ENCODE measurements around the gene RGS14. TPM values are rescaled to one million over a fixed set of nuclear protein-coding genes. Genes with fewer than 3 reads are reported as not detected.
"Not testable (repeated sequence)": the region's sequence is repeated elsewhere in the genome, so short reads cannot be mapped to it uniquely, and the experiment has no call there.

The RGS14 gene
- total RNA-seq, 1 donor from 2014 or later = 46.3 TPM

- DNase-seq (ENCODE audit: low spot score) = no peak
These were observed 8.3 kb downstream of the RGS14 start for GRCh38 chr5:177365845-177366527.

DNA sequence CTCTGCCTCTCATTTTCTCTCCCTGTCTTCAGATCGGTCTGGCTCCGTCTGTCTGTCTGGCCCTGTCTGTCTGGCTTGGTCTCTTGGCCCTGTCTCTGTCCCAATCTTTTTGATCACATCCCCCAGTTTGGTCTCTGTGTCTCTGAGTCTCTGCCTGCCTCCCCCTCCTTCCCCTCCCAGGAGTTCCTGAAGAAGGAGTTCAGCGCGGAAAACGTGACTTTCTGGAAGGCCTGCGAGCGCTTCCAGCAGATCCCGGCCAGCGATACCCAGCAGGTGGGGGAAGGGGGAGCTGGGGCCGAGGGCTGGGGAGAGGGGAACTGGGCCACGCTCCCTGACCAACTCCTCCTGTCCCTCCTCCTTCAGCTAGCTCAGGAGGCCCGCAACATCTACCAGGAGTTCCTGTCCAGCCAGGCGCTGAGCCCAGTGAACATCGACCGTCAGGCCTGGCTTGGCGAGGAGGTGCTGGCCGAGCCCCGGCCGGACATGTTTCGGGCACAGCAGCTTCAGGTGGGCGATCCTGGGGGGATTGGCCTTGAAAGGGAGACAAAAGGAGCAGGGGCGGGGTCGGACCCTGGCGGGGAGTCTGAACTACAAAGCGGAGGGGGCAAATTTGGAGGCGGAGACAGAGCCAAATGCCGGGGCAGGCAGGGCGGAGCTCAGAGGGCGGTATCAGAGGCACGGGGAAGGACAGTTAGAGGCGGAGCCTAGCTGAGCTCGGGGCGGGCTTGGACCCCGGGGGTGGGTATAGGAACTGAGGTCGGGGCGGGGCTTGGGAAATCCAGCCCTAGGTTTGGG lies 9.0 kb downstream of the RGS14 start:
- DNase-seq (ENCODE audit: low spot score) = peak; percentile 92

GRCh38 chr5:177367323-177367848 lies 9.7 kb downstream of the RGS14 start:
- DNase-seq (ENCODE audit: low spot score) = no peak

GRCh38 chr5:177367981-177368868 lies 10.5 kb downstream of the RGS14 start:
- DNase-seq (ENCODE audit: low spot score) = no peak

DNA sequence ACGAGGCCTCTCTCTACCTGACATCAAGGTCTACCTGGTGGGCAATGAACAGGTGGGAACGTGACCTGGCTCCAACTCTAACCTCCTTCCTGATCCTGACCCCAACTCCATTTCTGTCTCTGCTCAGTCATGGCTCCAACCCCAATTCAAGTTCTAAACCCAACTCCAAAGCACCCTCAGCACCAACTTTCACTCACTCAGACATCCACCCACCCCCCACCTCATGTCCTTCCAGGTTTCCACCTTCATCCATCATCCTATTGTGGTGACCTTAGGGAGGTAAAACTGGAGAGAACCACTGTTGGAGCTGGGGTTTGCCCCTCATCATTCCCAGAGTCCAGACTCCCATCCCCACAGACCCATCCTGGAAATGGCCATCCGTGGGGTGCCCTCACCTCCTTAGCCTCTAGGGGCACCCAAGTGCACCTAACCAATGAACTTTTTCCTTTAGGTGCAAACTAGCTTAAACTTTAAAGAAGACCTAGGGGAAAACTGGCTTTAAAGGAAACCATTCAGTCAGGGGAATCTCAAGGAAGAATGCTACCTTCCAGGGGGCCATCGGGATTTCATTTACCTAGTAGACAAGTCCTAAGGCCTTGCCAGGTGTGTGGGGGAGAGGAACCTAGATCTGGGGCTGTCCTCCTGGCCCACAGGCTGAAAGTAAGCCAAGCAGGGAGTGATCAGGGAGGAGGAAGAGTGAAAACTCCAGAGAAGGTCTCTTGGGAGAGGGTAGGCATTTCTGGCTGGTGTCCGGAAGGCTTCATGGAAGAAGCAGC lies 11.3 kb downstream of the RGS14 start:
- DNase-seq (ENCODE audit: low spot score) = no peak

DNA sequence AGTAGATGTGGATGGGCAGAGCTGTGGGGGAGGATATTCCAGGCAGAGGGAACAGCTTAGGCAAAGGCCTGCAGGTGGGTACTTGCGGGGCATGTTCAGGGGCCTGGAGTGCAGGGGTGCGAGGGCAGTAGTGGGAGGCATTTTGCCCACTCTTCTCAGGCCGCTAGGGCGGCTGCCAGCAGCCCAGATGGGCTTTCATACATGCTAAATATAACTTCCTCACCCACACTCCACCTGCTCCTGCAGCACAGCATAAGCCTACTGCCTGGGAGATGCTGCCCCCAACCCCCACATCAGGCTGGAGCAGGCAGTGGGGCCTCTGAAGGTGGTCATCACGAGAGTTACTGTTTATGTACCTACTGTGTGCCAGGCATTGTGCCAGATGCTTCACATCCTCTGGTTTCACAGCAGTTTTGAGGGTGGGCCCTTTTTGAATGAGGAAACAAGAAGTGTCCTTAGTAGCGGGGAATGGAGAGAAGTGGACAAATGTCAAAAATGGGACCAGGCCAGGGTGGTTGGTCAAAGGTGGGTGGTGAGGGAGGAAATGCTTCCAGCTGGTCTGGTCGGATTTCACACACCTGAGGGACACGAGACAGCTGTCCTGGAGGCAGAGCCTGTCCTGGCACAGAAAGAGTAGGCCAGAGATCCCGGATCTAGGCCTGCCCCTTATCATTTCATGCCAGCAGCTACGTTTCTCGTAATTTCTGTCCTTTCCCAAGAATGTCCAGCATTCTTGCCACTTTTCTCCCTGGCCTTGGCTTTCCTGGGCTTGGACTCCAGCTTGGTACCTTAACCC lies 12.1 kb downstream of the RGS14 start:
- DNase-seq (ENCODE audit: low spot score) = no peak

DNA sequence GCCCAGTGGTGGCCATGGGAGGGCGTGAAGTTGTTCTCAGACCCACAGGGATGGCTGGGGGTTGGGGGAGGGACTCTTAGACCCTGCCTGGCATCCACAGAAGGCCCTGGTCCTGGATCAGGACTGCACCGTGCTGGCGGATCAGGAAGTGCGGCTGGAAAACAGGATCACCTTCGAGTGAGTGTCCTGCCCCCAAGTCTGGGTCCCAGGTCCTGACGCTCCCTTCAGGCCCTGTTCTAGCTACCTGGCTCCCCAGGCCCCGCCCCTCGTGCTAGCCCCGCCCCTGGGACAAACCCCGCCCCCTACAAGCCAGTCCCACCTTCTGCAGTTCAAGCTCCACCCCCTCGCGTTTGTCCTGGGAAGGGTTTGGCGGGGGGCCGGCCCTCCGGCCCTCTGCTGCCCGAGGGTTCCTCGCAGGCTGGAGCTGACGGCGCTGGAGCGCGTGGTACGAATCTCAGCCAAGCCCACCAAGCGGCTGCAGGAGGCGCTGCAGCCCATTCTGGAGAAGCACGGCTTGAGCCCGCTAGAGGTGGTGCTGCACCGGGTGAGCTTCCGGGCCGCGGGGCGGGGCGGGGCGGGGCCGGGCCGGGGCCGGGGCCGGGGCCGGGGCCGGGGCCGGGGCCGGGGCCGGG lies 12.9 kb downstream of the RGS14 start:
- DNase-seq (ENCODE audit: low spot score) = peak; percentile 92

- no peak for DNase-seq (ENCODE audit: low spot score)
These were observed 13.7 kb downstream of the RGS14 start for GRCh38 chr5:177371120-177372033.

DNA sequence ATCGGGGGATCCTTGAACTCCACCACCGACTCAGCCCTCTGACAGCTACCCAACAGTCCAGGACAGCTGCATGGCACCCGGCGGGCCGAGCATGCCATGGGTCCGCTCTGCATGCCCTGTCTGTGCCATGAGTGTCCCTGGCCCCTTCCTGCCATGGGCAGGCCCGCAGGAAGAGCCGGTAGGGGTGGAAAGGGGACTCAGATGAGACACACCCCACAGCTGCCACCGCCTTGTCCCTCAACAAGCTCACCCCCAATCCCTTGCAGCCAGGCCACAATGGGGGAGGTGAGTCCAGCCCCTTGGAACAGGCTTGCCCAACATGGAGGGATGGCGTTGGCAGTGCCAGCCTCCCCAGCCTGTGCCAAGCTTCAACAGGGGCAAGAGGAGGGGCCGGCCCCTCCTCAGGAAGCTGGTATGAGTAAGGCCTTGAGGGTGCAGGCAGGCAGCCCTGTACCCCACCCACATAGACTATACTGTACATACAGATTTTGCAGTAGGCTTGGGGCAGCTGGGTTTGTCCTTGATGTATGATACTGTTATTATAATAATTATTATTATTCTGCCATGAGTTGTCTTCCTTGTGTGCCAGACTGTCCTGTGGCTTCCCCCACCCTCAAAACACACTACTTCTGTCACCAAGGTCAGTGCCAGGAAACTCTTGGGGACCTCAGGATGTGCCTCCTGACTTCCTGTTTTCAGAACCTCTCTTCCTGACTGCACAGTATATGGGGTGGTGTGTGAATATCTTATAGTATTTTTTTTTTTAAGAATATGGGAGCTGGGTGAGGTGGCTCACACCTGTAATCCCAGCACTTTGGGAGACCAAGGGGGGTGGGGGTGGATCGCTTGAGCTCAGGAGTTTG lies 14.5 kb downstream of the RGS14 start:
- DNase-seq (ENCODE audit: low spot score) = no peak

- no peak for DNase-seq (ENCODE audit: low spot score)
These were observed 15.2 kb downstream of the RGS14 start for GRCh38 chr5:177372910-177373309.

DNA sequence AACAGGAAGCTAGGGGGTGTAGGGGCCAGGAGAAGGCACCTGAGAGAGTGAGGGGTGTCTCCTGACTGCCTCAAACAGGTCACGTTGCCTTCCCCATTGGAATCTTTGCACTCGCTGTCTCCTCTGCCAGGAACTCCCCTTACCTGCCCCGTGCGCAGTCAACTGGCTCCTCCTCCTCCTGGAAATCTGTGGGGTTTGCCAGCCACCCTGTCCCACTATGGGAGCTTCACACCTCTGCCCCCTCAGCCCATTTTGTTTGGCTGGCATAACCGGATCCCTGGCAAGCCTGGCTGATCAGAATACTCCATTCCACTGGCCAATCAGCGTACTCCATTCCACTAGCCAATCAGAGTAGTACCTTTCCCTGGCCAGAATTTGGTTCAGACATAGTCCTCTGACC lies 16.1 kb downstream of the RGS14 start:
- no peak for DNase-seq (ENCODE audit: low spot score)

GRCh38 chr5:177374211-177374610 lies 16.5 kb downstream of the RGS14 start:
- DNase-seq (ENCODE audit: low spot score) = no peak

DNA sequence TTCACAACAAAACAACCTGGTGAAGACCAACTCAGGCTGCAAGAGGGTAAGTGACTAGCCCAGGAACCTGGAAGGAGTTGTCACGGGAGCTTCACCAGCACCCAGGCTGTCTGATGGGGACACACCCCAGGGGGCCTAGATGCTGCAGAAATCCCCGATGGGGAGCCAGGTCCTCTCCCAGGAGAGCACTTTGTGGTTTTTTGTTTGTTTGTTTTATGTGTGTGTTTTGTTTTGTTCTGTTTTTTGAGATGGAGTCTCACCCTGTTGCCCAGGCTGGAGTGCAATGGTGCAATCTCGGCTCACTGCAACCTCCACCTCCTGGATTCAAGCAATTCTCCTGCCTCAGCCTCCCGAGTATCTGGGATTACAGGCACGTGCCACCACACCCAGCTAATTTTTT lies 17.8 kb downstream of the RGS14 start:
- DNase-seq (ENCODE audit: low spot score) = not testable (repeated sequence)

- no peak for DNase-seq (ENCODE audit: low spot score)
These were observed 18.4 kb downstream of the RGS14 start for GRCh38 chr5:177376107-177376506.

- DNase-seq (ENCODE audit: low spot score) = no peak
These were observed 20.4 kb downstream of the RGS14 start for GRCh38 chr5:177377851-177378776.

Measured in mucosa of gallbladder (tissue), 1 donor.